H9 (cell line): ENCODE data around the gene CDH9. TPM values are rescaled to one million over a fixed set of nuclear protein-coding genes. Genes with fewer than 3 reads are reported as not detected.
"Not testable (repeated sequence)": the region's sequence is repeated elsewhere in the genome, so short reads cannot be mapped to it uniquely, and the experiment has no call there.

ENCODE experiments used
- DNase-seq: peaks from one replicate; pipeline ENCODE4 v3.0.0-alpha.2; 2017
- H2AFZ ChIP-seq: one replicate; pipeline ENCODE4 v1.6.1; 2013; ENCODE audit warnings: mild to moderate bottlenecking, low read length, control low read depth, moderate library complexity
- H2AK5ac ChIP-seq: 2 replicates; pipeline ENCODE4 v1.6.1; 2013; ENCODE audit warnings: low read length, control low read depth, mixed read lengths; ENCODE audit not compliant: insufficient read length
- H2BK120ac ChIP-seq: one replicate; pipeline ENCODE4 v1.6.1; 2013; ENCODE audit warnings: low read depth, mild to moderate bottlenecking, low read length, control low read depth, inconsistent platforms; ENCODE audit not compliant: poor library complexity, severe bottlenecking
- H2BK12ac ChIP-seq: 2 replicates; pipeline ENCODE4 v1.6.1; 2013; ENCODE audit warnings: low read length, control low read depth, mixed read lengths, low read depth; ENCODE audit not compliant: insufficient read length
- H2BK15ac ChIP-seq: 2 replicates; pipeline ENCODE4 v1.6.1; 2013; ENCODE audit warnings: low read depth, low read length, control low read depth
- H2BK20ac ChIP-seq: one replicate; pipeline ENCODE4 v1.6.1; 2013; ENCODE audit warnings: low read depth, mild to moderate bottlenecking, low read length, control low read depth, inconsistent platforms; ENCODE audit not compliant: poor library complexity, severe bottlenecking
- H2BK5ac ChIP-seq: 2 replicates; pipeline ENCODE4 v1.6.1; 2013; ENCODE audit warnings: low read length, control low read depth, mixed read lengths; ENCODE audit not compliant: insufficient read length
- H3K14ac ChIP-seq: 2 replicates; pipeline ENCODE4 v1.6.1; 2013; ENCODE audit warnings: low read length, control low read depth; ENCODE audit not compliant: insufficient read depth
- H3K18ac ChIP-seq: 2 replicates; pipeline ENCODE4 v1.6.1; 2013; ENCODE audit warnings: low read depth, mild to moderate bottlenecking, mixed read lengths, low read length, control low read depth; ENCODE audit not compliant: insufficient read length
- H3K23ac ChIP-seq: 2 replicates; pipeline ENCODE4 v1.6.1; 2013; ENCODE audit warnings: low read length, control low read depth, mixed read lengths, low read depth; ENCODE audit not compliant: insufficient read length
- H3K23me2 ChIP-seq: 2 replicates; pipeline ENCODE4 v1.6.1; 2013; ENCODE audit warnings: low read depth, mild to moderate bottlenecking, mixed read lengths, low read length, control low read depth; ENCODE audit not compliant: insufficient read length, poor library complexity, severe bottlenecking
- H3K27ac ChIP-seq: 2 replicates; pipeline ENCODE4 v1.5.1; 2013; ENCODE audit warnings: low read length, control low read depth, mixed read lengths, low read depth; ENCODE audit not compliant: insufficient read length
- H3K27me3 ChIP-seq: 2 replicates; pipeline ENCODE4 v1.6.1; 2013; ENCODE audit warnings: low read length, control low read depth, inconsistent platforms; ENCODE audit not compliant: insufficient read depth
- H3K4ac ChIP-seq: 2 replicates; pipeline ENCODE4 v1.6.1; 2013; ENCODE audit warnings: low read depth, mild to moderate bottlenecking, control low read depth, inconsistent platforms, low read length, moderate library complexity
- H3K4me1 ChIP-seq: 2 replicates; pipeline ENCODE4 v1.6.1; 2013; ENCODE audit warnings: low read length, control low read depth, inconsistent platforms; ENCODE audit not compliant: insufficient read depth
- H3K4me2 ChIP-seq: 2 replicates; pipeline ENCODE4 v1.6.1; 2013; ENCODE audit warnings: low read length, control low read depth, mixed read lengths; ENCODE audit not compliant: insufficient read length, insufficient read depth
- H3K56ac ChIP-seq: 2 replicates; pipeline ENCODE4 v1.6.1; 2013; ENCODE audit warnings: low read depth, mild to moderate bottlenecking, mixed read lengths, low read length, control low read depth; ENCODE audit not compliant: insufficient read length
- H3K79me1 ChIP-seq: 2 replicates; pipeline ENCODE4 v1.6.1; 2013; ENCODE audit warnings: low read depth, mild to moderate bottlenecking, moderate library complexity, low read length, control low read depth, inconsistent platforms; ENCODE audit not compliant: insufficient read depth, poor library complexity, severe bottlenecking
- H3K79me2 ChIP-seq: 2 replicates; pipeline ENCODE4 v1.6.1; 2013; ENCODE audit warnings: low read length, control low read depth, inconsistent platforms; ENCODE audit not compliant: insufficient read depth
- H3K9ac ChIP-seq: 2 replicates; pipeline ENCODE4 v1.6.1; 2013; ENCODE audit warnings: low read length, control low read depth, mixed read lengths; ENCODE audit not compliant: insufficient read length; ENCODE audit errors: extremely low read depth
- H3K9me3 ChIP-seq: one replicate; pipeline ENCODE4 v1.6.1; 2013; ENCODE audit warnings: low read depth, low read length, inconsistent platforms; ENCODE audit not compliant: control insufficient read depth
- H3T11ph ChIP-seq: one replicate; pipeline ENCODE4 v1.6.1; 2013; ENCODE audit warnings: mild to moderate bottlenecking, low read length, control low read depth, inconsistent platforms
- H4K20me1 ChIP-seq: one replicate; pipeline ENCODE4 v1.6.1; 2013; ENCODE audit not compliant: control insufficient read depth, insufficient read length, insufficient read depth
- H4K5ac ChIP-seq: 2 replicates; pipeline ENCODE4 v1.6.1; 2013; ENCODE audit warnings: low read depth, mild to moderate bottlenecking, mixed read lengths, low read length, control low read depth; ENCODE audit not compliant: insufficient read length
- H4K8ac ChIP-seq: replicated peaks from 2 replicates; pipeline ENCODE4 v1.6.1; 2013; ENCODE audit warnings: low read length, control low read depth, mixed read lengths, low read depth; ENCODE audit not compliant: insufficient read length
- H4K91ac ChIP-seq: 2 replicates; pipeline ENCODE4 v1.6.1; 2013; ENCODE audit warnings: low read depth, mild to moderate bottlenecking, moderate library complexity, mixed read lengths, low read length, control low read depth; ENCODE audit not compliant: insufficient read length
- H3K27ac Mint-ChIP-seq, 3 experiments: 2 replicates in 2 of 3; 3 replicates in 1 of 3; pipeline ENCODE4 v1.8.0; 2020 to 2021; ENCODE audit warnings: mixed read lengths in 3 of 3, mild to moderate bottlenecking in 1 of 3, moderate library complexity in 1 of 3
- H3K27me3 Mint-ChIP-seq: 2 replicates; pipeline ENCODE4 v1.8.0; 2021; ENCODE audit warnings: low read depth, mild to moderate bottlenecking, moderate library complexity, mixed read lengths
- H3K36me3 Mint-ChIP-seq, 3 experiments: 2 replicates in 2 of 3; 3 replicates in 1 of 3; pipeline ENCODE4 v1.8.0; 2020 to 2021; ENCODE audit warnings: low read depth in 3 of 3, mixed read lengths in 3 of 3; ENCODE audit not compliant: insufficient read depth in 1 of 3
- H3K4me1 Mint-ChIP-seq, 2 experiments: 2 replicates each; pipeline ENCODE4 v1.8.0; 2020; ENCODE audit warnings: mixed read lengths in 2 of 2
- H3K4me3 Mint-ChIP-seq, 2 experiments: 2 replicates in 1 of 2; 3 replicates in 1 of 2; pipeline ENCODE4 v1.8.0; 2020 to 2021; ENCODE audit warnings: mild to moderate bottlenecking in 2 of 2, mixed read lengths in 2 of 2, moderate library complexity in 1 of 2
- H3K9me3 Mint-ChIP-seq, 2 experiments: 2 replicates in 1 of 2; 3 replicates in 1 of 2; pipeline ENCODE4 v1.8.0; 2020; ENCODE audit warnings: mild to moderate bottlenecking in 2 of 2, mixed read lengths in 2 of 2, moderate library complexity in 1 of 2
- WGBS: extraction: QIAGEN DNeasy Blood & Tissue Kit; methylation state at CpG from one replicate; pipeline ENCODE4 v1.1.7; 2013; ENCODE audit warnings: missing lambda C conversion rate, low lambda C conversion rate, mixed read lengths; ENCODE audit not compliant: insufficient read length; ENCODE audit errors: extremely low coverage; 5-methylcytosine and 5-hydroxymethylcytosine counted together
- total RNA-seq: library from RNA; stranded (reverse); gene quantifications from 2 replicates; pipeline ENCODE4 v1.2.1, GENCODE V29; 2021
- TF ChIP-seq, protein P1 (sequence below): fragments of 200-600 bp; sonication (generic); conservative IDR thresholded peaks from 3 replicates; pipeline ENCODE4 v1.8.0; 2021; ENCODE audit warnings: antibody characterized with exemption, mild to moderate bottlenecking

CDH9 gene
- total RNA-seq, 1 experiment from 2014 or later, result 0.61 TPM

DNA sequence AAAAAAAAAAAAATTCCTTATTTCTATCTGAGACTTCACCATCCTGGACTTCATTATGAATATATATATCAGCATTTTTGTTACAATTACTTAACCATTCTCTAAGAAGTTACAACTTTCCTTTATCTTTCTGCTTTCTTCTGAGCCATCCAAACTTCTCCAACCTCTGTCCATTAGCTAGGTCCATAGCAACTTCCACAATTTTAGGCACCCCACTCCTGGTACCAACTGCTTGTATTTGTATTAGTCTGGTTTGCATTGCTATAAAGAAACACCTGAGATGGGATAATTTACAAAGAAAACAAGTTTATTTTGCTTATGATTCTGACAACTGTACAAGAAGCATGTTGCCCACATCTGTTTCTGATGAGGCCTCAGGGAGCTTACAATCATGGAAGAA lies 182.1 kb downstream of the CDH9 start:
- no peaks in the 10 kb centered on the region for H3K79me1 ChIP-seq
- H3K23me2 ChIP-seq, result no peaks in the 10 kb centered on the region
- no peaks in the 10 kb centered on the region for H3K4me1 ChIP-seq
- no peak overlapping the region for H3K56ac ChIP-seq
- H3K4ac ChIP-seq, result no peak overlapping the region
- Mint-ChIP-seq H3K4me1 (no peaks in the 10 kb centered on the region), H3K27ac (no peak overlapping the region), H3K36me3 (peaks cover 18 to 46% (median 20%) of the 10 kb centered on the region in 3 experiments), H3K9me3 (peaks cover 27% of the 10 kb centered on the region in 2 experiments), H3K4me3 (no peak overlapping the region), H3K27me3 (no peaks in the 10 kb centered on the region)
- H3K79me2 ChIP-seq, result no peaks in the 10 kb centered on the region
- TF ChIP-seq, protein P1, sequence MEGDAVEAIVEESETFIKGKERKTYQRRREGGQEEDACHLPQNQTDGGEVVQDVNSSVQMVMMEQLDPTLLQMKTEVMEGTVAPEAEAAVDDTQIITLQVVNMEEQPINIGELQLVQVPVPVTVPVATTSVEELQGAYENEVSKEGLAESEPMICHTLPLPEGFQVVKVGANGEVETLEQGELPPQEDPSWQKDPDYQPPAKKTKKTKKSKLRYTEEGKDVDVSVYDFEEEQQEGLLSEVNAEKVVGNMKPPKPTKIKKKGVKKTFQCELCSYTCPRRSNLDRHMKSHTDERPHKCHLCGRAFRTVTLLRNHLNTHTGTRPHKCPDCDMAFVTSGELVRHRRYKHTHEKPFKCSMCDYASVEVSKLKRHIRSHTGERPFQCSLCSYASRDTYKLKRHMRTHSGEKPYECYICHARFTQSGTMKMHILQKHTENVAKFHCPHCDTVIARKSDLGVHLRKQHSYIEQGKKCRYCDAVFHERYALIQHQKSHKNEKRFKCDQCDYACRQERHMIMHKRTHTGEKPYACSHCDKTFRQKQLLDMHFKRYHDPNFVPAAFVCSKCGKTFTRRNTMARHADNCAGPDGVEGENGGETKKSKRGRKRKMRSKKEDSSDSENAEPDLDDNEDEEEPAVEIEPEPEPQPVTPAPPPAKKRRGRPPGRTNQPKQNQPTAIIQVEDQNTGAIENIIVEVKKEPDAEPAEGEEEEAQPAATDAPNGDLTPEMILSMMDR, result no peak
- H3K9ac ChIP-seq, result no peak overlapping the region
- DNase-seq, result no peak
- H2BK5ac ChIP-seq, result no peak overlapping the region
- H3K23ac ChIP-seq, result no peak overlapping the region
- H4K5ac ChIP-seq, result no peak overlapping the region
- no peak overlapping the region for H2BK120ac ChIP-seq
- no peak overlapping the region for H3K4me2 ChIP-seq
- no peaks in the 10 kb centered on the region for H4K20me1 ChIP-seq
- H2AK5ac ChIP-seq, result no peak overlapping the region
- no peak overlapping the region for H2AFZ ChIP-seq
- no peak overlapping the region for H3T11ph ChIP-seq
- peaks cover 15% of the 10 kb centered on the region for H3K9me3 ChIP-seq
- H3K14ac ChIP-seq, result no peak overlapping the region
- no peak overlapping the region for H4K91ac ChIP-seq
- H2BK20ac ChIP-seq, result no peak overlapping the region
- no peak overlapping the region for H3K18ac ChIP-seq
- H4K8ac ChIP-seq, result no peak overlapping the region
- no peak overlapping the region for H3K27ac ChIP-seq
- H2BK15ac ChIP-seq, result no peak overlapping the region
- no peak overlapping the region for H2BK12ac ChIP-seq
- no peaks in the 10 kb centered on the region for H3K27me3 ChIP-seq

DNA sequence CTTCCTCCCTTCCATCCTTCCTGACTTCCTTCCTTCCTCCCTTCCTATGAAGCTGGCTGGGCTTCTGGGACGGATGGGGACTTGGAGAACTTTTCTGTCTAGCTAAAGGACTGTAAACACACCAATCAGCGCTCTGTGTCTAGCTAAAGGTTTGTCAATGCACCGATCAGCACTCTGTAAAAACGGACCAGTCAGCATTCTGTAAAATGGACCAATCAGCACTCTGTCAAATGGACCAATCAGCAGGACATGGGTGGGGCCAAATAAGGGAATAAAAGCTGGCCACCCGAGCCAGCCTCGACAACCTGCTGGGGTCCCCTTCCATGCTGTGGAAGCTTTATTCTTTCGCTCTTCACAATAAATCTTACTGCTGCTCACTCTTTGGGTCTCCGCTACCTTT lies 185.9 kb downstream of the CDH9 start:
- not testable (repeated sequence) for H2AFZ ChIP-seq, H3K14ac ChIP-seq, DNase-seq, H2BK120ac ChIP-seq, H3K4me2 ChIP-seq, H3K4me3 Mint-ChIP-seq, H3K56ac ChIP-seq, H3K23me2 ChIP-seq, H4K20me1 ChIP-seq, H3K4ac ChIP-seq, H3K4me1 ChIP-seq, H2AK5ac ChIP-seq, H3K27ac Mint-ChIP-seq, H2BK12ac ChIP-seq, H3K27me3 ChIP-seq, H2BK5ac ChIP-seq, H4K91ac ChIP-seq, H3K79me2 ChIP-seq, H3K4me1 Mint-ChIP-seq, H3K18ac ChIP-seq, H2BK15ac ChIP-seq, H4K8ac ChIP-seq, H3K27ac ChIP-seq, H3T11ph ChIP-seq, H3K79me1 ChIP-seq, H3K9ac ChIP-seq, H2BK20ac ChIP-seq, H4K5ac ChIP-seq, H3K27me3 Mint-ChIP-seq, H3K23ac ChIP-seq
- Mint-ChIP-seq H3K9me3 (peaks cover 27% of the 10 kb centered on the region in 2 experiments), H3K36me3 (peaks cover 18 to 46% (median 20%) of the 10 kb centered on the region in 3 experiments)
- peaks cover 15% of the 10 kb centered on the region for H3K9me3 ChIP-seq
- no CpG with 5 or more reads among the region's 8 CpGs for WGBS
